Kidney epithelial cell (primary cell): ENCODE data around the gene B3GAT1. TPM values are rescaled to one million over a fixed set of nuclear protein-coding genes. Genes with fewer than 3 reads are reported as not detected.
A peak's percentile ranks its signal among the peaks of the same experiment; 100 is the strongest.
"Not testable (repeated sequence)": the region's sequence is repeated elsewhere in the genome, so short reads cannot be mapped to it uniquely, and the experiment has no call there.

Experiments
- DNase-seq: peaks from one replicate; pipeline ENCODE4 v3.0.0-alpha.2; 2010; ENCODE audit warnings: low read depth
- H3K27me3 ChIP-seq: 2 replicates; pipeline ENCODE4 v1.6.0; 2011; ENCODE audit warnings: low read length; ENCODE audit not compliant: control insufficient read depth, insufficient read depth
- H3K36me3 ChIP-seq: 2 replicates; pipeline ENCODE4 v1.5.1; 2011; ENCODE audit warnings: low read length; ENCODE audit not compliant: control insufficient read depth, insufficient read depth
- H3K4me3 ChIP-seq: 2 replicates; pipeline ENCODE4 v1.5.1; 2011; ENCODE audit warnings: low read depth, mild to moderate bottlenecking, control low read depth, low read length
- CTCF ChIP-seq: IDR thresholded peaks from 2 replicates; pipeline ENCODE4 v1.5.1; 2011; ENCODE audit warnings: mild to moderate bottlenecking, moderate library complexity, low read length, control low read depth, inconsistent platforms; ENCODE audit not compliant: insufficient read depth, poor library complexity, severe bottlenecking
- total RNA-seq: library from RNA; depleted of rRNA; stranded (reverse); fragments of >200 nt; gene quantifications from 2 replicates; pipeline ENCODE4 v1.2.3, GENCODE V29; 2015

Gene B3GAT1
- 0.48 and 0.71 TPM in 2 replicates for total RNA-seq

DNA sequence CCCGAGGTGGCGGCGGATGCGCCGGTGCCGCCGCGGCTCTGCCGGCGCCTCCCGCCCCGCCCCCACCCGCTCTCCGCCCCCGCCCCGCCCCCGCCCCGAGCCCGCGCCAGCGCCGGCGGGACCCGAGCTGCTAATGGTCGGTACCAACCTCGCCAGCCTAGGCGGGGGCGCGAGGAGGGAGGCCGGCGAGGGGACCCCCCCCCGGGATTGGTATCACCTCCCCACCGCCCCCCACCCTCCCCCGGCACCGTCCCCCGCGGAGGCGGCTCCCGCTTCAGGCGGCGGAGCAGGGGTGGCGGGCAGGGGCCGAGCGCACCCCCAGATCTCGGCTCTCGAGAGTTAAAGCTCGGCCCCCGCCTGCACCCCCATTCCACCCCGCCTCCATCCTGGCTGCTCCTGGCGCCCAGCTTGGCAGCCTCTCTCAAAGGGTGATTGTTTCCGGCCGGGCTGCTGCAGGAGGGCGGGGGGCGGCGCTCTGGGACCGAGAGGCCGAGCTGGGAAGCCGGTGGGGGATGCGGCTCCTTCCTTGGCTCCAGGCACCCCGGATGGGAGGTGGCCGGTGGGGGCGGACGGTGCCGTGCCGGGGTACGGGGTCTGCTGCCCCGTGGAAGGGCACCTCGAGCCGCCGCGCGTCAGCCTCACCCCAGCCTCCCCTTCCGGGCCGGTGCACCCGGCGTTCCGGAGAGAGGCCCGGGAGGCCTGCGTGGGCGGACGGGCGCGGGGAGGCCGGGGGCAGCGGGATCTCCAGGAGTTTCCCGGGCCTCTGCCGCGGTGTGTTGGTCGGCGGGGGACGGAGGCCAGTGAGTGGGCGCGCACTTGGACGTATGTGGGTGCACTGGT is at the start of gene B3GAT1:
Gene B3GAT1 (minus strand): TSS at position 40 of the 840 bp plus-strand sequence. CDS start 24,583 bp downstream, outside the sequence.
- H3K36me3 ChIP-seq = no peaks in the 10 kb centered on the region
- TF ChIP-seq CTCF = no peak
- no peak for DNase-seq
- peaks cover 46% of the 10 kb centered on the region for H3K27me3 ChIP-seq
- H3K4me3 ChIP-seq = peak within 1 kb of the TSS; percentile 27

DNA sequence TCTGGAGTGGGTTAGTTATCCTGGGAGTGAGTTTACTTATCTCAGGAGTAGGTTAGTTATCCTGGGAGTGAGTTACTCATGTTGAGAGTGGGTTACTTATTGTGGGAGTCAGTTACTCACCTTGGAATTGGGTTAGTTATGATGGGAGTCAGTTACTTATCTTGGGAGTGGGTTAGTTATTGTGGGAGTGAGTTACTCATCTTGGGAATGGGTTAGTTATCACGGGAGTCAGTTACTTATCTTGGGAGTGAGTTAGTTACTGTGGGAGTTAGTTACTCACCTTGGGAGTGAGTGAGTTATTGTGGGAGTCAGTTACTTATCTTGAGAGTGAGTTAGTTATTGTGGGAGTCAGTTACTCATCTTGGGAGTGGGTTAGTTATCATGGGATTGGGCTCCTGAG is 49.6 kb upstream of the B3GAT1 start:
- Histone ChIP-seq H3K4me3 (no peak overlapping the region), H3K27me3 (peaks cover 5% of the 10 kb centered on the region), H3K36me3 (no peaks in the 10 kb centered on the region)
- no peak for DNase-seq
- no peak for TF ChIP-seq CTCF

DNA sequence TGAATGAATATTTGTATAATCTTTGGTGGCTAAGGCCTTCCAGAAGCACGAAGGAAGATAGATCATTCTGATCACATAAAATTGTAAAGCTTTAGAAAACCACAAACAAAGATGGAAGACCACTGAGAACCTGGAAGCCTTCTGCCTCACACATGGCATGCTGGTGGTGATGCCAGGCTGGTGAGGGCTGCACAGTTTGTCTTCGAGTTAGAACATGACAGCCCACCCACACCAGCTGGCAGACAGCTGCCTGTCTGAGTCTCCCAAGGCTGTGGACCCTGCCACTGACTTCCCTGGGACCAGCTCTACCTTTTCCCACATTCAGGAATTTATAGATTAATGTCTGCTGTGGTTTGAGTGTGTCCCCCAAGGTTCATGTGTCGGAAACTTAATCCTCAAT is 48.8 kb upstream of the B3GAT1 start:
- no peak for DNase-seq
- TF ChIP-seq CTCF = no peak

DNA sequence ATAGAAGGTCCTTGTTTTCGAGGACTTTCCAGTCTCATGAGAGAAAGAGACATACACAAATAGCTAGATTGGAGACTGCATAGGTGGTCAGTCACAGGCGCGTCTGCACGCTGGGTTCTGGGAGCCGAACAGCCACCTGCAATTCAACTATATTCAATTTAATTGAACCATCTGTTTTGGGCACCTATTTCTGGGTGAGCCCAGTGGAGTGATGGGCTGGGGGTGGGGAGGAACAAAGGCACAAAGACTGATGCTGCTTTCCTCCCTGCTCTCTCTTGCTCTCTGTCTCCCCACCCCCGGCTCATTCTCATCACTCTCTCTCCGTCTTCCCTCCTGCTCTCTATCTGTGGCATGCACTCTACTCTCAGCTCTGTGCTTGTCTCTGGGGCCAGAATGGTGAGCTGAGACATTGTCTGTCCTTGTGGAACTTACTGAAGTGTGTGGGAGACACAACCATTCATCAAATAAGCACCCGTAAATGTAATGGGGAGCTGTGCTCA is 48.1 kb upstream of the B3GAT1 start:
- TF ChIP-seq CTCF = no peak
- no peak overlapping the region for H3K4me3 ChIP-seq
- DNase-seq = no peak
- no peaks in the 10 kb centered on the region for H3K27me3 ChIP-seq
- H3K36me3 ChIP-seq = no peaks in the 10 kb centered on the region

More for the DNA sequence above, 48.8 kb upstream of the B3GAT1 start:
- H3K36me3 ChIP-seq = no peaks in the 10 kb centered on the region
- no peaks in the 10 kb centered on the region for H3K27me3 ChIP-seq
- H3K4me3 ChIP-seq = no peak overlapping the region

GRCh38 chr11:134459246-134460061 is 47.4 kb upstream of the B3GAT1 start:
- Histone ChIP-seq H3K36me3 (no peaks in the 10 kb centered on the region), H3K4me3 (no peak overlapping the region), H3K27me3 (no peaks in the 10 kb centered on the region)
- no peak for DNase-seq
- TF ChIP-seq CTCF = no peak

- not testable (repeated sequence) for H3K27me3 ChIP-seq, H3K36me3 ChIP-seq, DNase-seq, H3K4me3 ChIP-seq
These were observed 45.5 kb upstream of the B3GAT1 start for GRCh38 chr11:134457411-134458007.
